ENCODE measurements around the gene SLC1A6.
"Not testable (repeated sequence)": the region's sequence is repeated elsewhere in the genome, so short reads cannot be mapped to it uniquely, and the experiment has no call there.

SLC1A6 gene

GRCh38 chr19:14957464-14957863 is 22.2 kb downstream of the SLC1A6 start:
- no peak for DNase-seq (ENCODE audit: low spot score)

GRCh38 chr19:14954071-14954655 is 25.5 kb downstream of the SLC1A6 start:
- no peak for DNase-seq (ENCODE audit: low spot score)

- no peak for DNase-seq (ENCODE audit: low spot score)
These were observed 26.9 kb downstream of the SLC1A6 start for GRCh38 chr19:14952767-14953166.

- no peak for DNase-seq (ENCODE audit: low spot score)
These were observed 29.2 kb downstream of the SLC1A6 start for GRCh38 chr19:14950421-14950820.

GRCh38 chr19:14949876-14950275 is 29.8 kb downstream of the SLC1A6 start:
- no peak for DNase-seq (ENCODE audit: low spot score)

- DNase-seq (ENCODE audit: low spot score), result not testable (repeated sequence)
These were observed 30.3 kb downstream of the SLC1A6 start for GRCh38 chr19:14949413-14949812.

- no peak for DNase-seq (ENCODE audit: low spot score)
These were observed 35.2 kb downstream of the SLC1A6 start for GRCh38 chr19:14944456-14944855.

- no peak for DNase-seq (ENCODE audit: low spot score)
These were observed 36.1 kb downstream of the SLC1A6 start for GRCh38 chr19:14943601-14944000.

- DNase-seq (ENCODE audit: low spot score), result no peak
These were observed 38.5 kb downstream of the SLC1A6 start, which contains the start of gene OR7C2 for GRCh38 chr19:14941189-14941588. TSS of gene OR7C2 (plus strand) at chr19:14941489. CDS start at chr19:14941489, 0 bp downstream.

GRCh38 chr19:14940266-14940665 is 39.4 kb downstream of the SLC1A6 start:
- no peak for DNase-seq (ENCODE audit: low spot score)

GRCh38 chr19:14933506-14933905 is 46.2 kb downstream of the SLC1A6 start:
- DNase-seq (ENCODE audit: low spot score), result no peak

GRCh38 chr19:14916848-14917247 is 62.8 kb downstream of the SLC1A6 start:
- no peak for DNase-seq (ENCODE audit: low spot score)

- no peak for DNase-seq (ENCODE audit: low spot score)
These were observed 64.5 kb downstream of the SLC1A6 start for GRCh38 chr19:14915116-14915515.

- no peak for DNase-seq (ENCODE audit: low spot score)
These were observed 73.0 kb downstream of the SLC1A6 start for GRCh38 chr19:14906711-14907110.

GRCh38 chr19:14901675-14902260 is 77.9 kb downstream of the SLC1A6 start:
- no peak for DNase-seq (ENCODE audit: low spot score)

All from pons (tissue), 1 donor.